HCT116 (cell line): ENCODE results near the gene PSMC5.
"Not testable (repeated sequence)": the region's sequence is repeated elsewhere in the genome, so short reads cannot be mapped to it uniquely, and the experiment has no call there.

ENCODE experiments used
- EZH2 ChIP-seq: fragments of 200-600 bp; sonication (generic); IDR thresholded peaks from 2 replicates; pipeline ENCODE4 v1.6.1; 2017; ENCODE audit warnings: antibody characterized with exemption, mixed run types
- EZH2phosphoT487 ChIP-seq: fragments of 200-600 bp; IDR thresholded peaks from 2 replicates; pipeline ENCODE4 v1.6.1; 2018; ENCODE audit warnings: antibody characterized with exemption, borderline replicate concordance
- POLR2A ChIP-seq: IDR thresholded peaks from 2 replicates; pipeline ENCODE4 v1.7.0; 2011; ENCODE audit warnings: borderline replicate concordance; ENCODE audit not compliant: insufficient read depth, insufficient read length; ENCODE audit errors: extremely low read depth
- POLR2AphosphoS5 ChIP-seq: IDR thresholded peaks from 2 replicates; pipeline ENCODE4 v1.6.1; 2011; ENCODE audit warnings: mild to moderate bottlenecking, low read depth, low read length, moderate library complexity
- SIN3A ChIP-seq: IDR thresholded peaks from 2 replicates; pipeline ENCODE4 v1.6.1; 2012; ENCODE audit warnings: low read depth
- TCF7L2 ChIP-seq: IDR thresholded peaks from 2 replicates; pipeline ENCODE4 v1.7.0; 2011; ENCODE audit warnings: borderline replicate concordance, inconsistent platforms; ENCODE audit not compliant: insufficient read depth, insufficient read length; ENCODE audit errors: extremely low read depth
- ZNF274 ChIP-seq: fragments of 200-500 bp; sonication (Bioruptor generic); IDR thresholded peaks from 2 replicates; pipeline ENCODE4 v1.6.1; 2014; ENCODE audit warnings: mild to moderate bottlenecking, low read depth, low read length, inconsistent platforms
- TF ChIP-seq, protein P1 (sequence below), 3 experiments: fragments of 200-600 bp in 1 of 3; sonication (generic) in 1 of 3; IDR thresholded peaks in 2 of 3; conservative IDR thresholded peaks in 1 of 3; 2 replicates each; pipeline ENCODE4 v1.5.1; 2012 to 2017; ENCODE audit warnings: low read depth in 2 of 3, low read length in 2 of 3, antibody characterized with exemption in 1 of 3, borderline replicate concordance in 1 of 3, control low read depth in 1 of 3, mild to moderate bottlenecking in 1 of 3, mixed read lengths in 1 of 3, mixed run types in 1 of 3, moderate library complexity in 1 of 3; ENCODE audit not compliant: insufficient read depth in 1 of 3
- TF ChIP-seq, protein P2 (sequence below): IDR thresholded peaks from 2 replicates; pipeline ENCODE4 v1.6.1; 2012
- TF ChIP-seq, protein P3 (sequence below): IDR thresholded peaks from 2 replicates; pipeline ENCODE4 v1.6.1; 2012; ENCODE audit warnings: low read depth
- TF ChIP-seq, protein P4 (sequence below): IDR thresholded peaks from 2 replicates; pipeline ENCODE4 v1.6.1; 2012
- TF ChIP-seq, protein P5 (sequence below): IDR thresholded peaks from 2 replicates; pipeline ENCODE4 v1.6.1; 2011; ENCODE audit warnings: mild to moderate bottlenecking, low read length, moderate library complexity; ENCODE audit not compliant: insufficient replicate concordance; ENCODE audit errors: extremely low read depth

DNA sequence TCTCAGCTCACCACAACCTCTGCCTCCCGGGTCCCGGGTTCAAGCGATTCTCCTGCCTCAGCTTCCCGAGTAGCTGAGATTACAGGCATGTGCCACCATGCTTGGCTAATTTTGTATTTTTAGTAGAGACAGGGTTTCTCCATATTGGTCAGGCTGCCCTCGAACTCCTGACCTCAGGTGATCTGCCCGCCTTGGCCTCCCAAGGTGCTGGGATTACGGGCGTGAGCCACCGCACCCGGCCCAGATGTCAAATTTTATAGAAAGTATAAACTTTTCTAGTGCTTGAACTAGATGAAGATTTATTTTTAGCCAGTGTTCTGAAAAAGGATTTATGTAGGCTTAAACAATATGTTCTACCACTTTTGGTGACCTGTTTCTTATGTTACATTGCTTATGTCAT is 30.9 kb upstream of the PSMC5 start:
- TF ChIP-seq, protein P1, sequence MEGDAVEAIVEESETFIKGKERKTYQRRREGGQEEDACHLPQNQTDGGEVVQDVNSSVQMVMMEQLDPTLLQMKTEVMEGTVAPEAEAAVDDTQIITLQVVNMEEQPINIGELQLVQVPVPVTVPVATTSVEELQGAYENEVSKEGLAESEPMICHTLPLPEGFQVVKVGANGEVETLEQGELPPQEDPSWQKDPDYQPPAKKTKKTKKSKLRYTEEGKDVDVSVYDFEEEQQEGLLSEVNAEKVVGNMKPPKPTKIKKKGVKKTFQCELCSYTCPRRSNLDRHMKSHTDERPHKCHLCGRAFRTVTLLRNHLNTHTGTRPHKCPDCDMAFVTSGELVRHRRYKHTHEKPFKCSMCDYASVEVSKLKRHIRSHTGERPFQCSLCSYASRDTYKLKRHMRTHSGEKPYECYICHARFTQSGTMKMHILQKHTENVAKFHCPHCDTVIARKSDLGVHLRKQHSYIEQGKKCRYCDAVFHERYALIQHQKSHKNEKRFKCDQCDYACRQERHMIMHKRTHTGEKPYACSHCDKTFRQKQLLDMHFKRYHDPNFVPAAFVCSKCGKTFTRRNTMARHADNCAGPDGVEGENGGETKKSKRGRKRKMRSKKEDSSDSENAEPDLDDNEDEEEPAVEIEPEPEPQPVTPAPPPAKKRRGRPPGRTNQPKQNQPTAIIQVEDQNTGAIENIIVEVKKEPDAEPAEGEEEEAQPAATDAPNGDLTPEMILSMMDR (IDR thresholded peaks at IDR 0.05 in 2 of 3, conservative IDR thresholded peaks at IDR 0.05 in 1 of 3; ENCODE audit: borderline replicate concordance in 1 of 3, insufficient read depth in 1 of 3, low read depth in 2 of 3, low read length in 2 of 3): not testable (repeated sequence)
- TF ChIP-seq, protein P2, sequence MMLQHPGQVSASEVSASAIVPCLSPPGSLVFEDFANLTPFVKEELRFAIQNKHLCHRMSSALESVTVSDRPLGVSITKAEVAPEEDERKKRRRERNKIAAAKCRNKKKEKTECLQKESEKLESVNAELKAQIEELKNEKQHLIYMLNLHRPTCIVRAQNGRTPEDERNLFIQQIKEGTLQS: not testable (repeated sequence)
- TF ChIP-seq POLR2AphosphoS5, EZH2, SIN3A, POLR2A, TCF7L2, ZNF274, EZH2phosphoT487: not testable (repeated sequence)
- TF ChIP-seq, protein P3, sequence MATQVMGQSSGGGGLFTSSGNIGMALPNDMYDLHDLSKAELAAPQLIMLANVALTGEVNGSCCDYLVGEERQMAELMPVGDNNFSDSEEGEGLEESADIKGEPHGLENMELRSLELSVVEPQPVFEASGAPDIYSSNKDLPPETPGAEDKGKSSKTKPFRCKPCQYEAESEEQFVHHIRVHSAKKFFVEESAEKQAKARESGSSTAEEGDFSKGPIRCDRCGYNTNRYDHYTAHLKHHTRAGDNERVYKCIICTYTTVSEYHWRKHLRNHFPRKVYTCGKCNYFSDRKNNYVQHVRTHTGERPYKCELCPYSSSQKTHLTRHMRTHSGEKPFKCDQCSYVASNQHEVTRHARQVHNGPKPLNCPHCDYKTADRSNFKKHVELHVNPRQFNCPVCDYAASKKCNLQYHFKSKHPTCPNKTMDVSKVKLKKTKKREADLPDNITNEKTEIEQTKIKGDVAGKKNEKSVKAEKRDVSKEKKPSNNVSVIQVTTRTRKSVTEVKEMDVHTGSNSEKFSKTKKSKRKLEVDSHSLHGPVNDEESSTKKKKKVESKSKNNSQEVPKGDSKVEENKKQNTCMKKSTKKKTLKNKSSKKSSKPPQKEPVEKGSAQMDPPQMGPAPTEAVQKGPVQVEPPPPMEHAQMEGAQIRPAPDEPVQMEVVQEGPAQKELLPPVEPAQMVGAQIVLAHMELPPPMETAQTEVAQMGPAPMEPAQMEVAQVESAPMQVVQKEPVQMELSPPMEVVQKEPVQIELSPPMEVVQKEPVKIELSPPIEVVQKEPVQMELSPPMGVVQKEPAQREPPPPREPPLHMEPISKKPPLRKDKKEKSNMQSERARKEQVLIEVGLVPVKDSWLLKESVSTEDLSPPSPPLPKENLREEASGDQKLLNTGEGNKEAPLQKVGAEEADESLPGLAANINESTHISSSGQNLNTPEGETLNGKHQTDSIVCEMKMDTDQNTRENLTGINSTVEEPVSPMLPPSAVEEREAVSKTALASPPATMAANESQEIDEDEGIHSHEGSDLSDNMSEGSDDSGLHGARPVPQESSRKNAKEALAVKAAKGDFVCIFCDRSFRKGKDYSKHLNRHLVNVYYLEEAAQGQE: not testable (repeated sequence)
- TF ChIP-seq, protein P4, sequence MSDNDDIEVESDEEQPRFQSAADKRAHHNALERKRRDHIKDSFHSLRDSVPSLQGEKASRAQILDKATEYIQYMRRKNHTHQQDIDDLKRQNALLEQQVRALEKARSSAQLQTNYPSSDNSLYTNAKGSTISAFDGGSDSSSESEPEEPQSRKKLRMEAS: not testable (repeated sequence)
- TF ChIP-seq, protein P5, sequence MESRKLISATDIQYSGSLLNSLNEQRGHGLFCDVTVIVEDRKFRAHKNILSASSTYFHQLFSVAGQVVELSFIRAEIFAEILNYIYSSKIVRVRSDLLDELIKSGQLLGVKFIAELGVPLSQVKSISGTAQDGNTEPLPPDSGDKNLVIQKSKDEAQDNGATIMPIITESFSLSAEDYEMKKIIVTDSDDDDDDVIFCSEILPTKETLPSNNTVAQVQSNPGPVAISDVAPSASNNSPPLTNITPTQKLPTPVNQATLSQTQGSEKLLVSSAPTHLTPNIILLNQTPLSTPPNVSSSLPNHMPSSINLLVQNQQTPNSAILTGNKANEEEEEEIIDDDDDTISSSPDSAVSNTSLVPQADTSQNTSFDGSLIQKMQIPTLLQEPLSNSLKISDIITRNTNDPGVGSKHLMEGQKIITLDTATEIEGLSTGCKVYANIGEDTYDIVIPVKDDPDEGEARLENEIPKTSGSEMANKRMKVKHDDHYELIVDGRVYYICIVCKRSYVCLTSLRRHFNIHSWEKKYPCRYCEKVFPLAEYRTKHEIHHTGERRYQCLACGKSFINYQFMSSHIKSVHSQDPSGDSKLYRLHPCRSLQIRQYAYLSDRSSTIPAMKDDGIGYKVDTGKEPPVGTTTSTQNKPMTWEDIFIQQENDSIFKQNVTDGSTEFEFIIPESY: not testable (repeated sequence)
